Measurements from ENCODE around the gene CDKN1A. TPM values are rescaled to one million over a fixed set of nuclear protein-coding genes. Genes with fewer than 3 reads are reported as not detected.
"Not testable (repeated sequence)": the region's sequence is repeated elsewhere in the genome, so short reads cannot be mapped to it uniquely, and the experiment has no call there.

Gene CDKN1A
- total RNA-seq, 2 experiments from 2014 or later, result 12.6 to 13.0 TPM

DNA sequence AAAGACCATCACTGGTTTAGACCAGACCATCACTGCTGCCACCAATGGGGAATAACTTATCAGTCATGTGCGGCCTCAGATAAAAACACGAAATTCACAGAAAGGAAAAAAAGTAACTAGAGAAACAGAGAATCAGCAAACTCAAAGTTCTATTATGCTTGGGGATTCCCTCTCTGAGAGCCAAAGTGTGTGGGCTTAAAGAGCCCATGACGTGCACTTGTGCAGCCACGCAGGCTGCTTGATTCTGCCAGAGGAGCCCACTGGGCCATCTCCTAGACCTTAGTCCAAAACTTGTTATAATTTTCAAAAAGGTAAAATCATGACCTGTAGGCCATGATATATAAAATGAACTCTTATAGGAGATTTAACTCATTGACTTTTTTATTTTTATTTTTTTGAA is 34.3 kb downstream of the CDKN1A start:
- no peak for DNase-seq
- Mint-ChIP-seq H3K9me3 (no peaks in the 10 kb centered on the region), H3K27me3 (no peaks in the 10 kb centered on the region), H3K36me3 (no peaks in the 10 kb centered on the region), H3K4me1 (no peaks in the 10 kb centered on the region), H3K27ac (no peak overlapping the region), H3K4me3 (no peak overlapping the region)

GRCh38 chr6:36713846-36714245 is 35.3 kb downstream of the CDKN1A start:
- no peak for DNase-seq
- no peaks in the 10 kb centered on the region for H3K9me3 Mint-ChIP-seq
- no peaks in the 10 kb centered on the region for H3K27me3 Mint-ChIP-seq
- no peak overlapping the region for H3K27ac Mint-ChIP-seq
- no peak overlapping the region for H3K4me3 Mint-ChIP-seq
- no peaks in the 10 kb centered on the region for H3K36me3 Mint-ChIP-seq
- no peaks in the 10 kb centered on the region for H3K4me1 Mint-ChIP-seq

- H3K9me3 Mint-ChIP-seq, result no peaks in the 10 kb centered on the region
These were observed 36.0 kb downstream of the CDKN1A start for GRCh38 chr6:36714511-36714910.

GRCh38 chr6:36715469-36715868 is 37.0 kb downstream of the CDKN1A start:
- H3K4me1 Mint-ChIP-seq, result no peaks in the 10 kb centered on the region

More at GRCh38 chr6:36714511-36714910, 36.0 kb downstream of the CDKN1A start:
- Mint-ChIP-seq H3K27me3 (no peaks in the 10 kb centered on the region), H3K4me1 (no peaks in the 10 kb centered on the region), H3K36me3 (no peaks in the 10 kb centered on the region), H3K27ac (no peak overlapping the region), H3K4me3 (no peak overlapping the region)
- no peak for DNase-seq

DNA sequence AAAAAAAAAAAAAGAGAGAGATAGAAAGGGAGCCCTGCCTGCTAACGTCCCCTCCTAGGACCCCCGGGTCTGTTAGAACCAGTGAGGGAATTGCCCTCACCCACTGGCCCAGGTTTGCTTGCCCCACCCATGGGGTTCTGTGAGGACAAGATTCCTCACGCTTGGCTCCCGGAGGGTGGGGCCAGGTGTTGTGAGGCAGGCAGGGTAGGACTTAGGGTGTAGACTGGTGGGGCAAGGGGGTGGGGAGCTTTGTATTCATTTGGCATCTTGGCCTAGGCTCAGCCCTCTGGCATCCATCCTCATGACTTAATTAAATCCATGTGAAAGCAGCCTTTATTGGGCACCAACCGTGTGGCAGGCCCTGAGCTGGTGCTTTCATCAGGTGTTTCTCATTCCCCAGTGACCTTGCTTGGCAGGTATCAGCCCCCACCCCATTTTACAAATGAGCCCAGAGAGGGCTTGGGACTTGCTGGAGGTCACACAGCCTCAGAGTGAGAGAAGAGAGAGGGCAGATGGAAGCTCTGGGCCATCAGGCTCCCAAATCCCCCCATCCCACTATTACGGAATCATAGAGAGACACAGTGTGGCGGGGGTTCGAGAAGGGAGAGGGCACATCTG is 38.1 kb downstream of the CDKN1A start:
- no peak overlapping the region for H3K27ac Mint-ChIP-seq
- no peak overlapping the region for H3K4me3 Mint-ChIP-seq
- H3K9me3 Mint-ChIP-seq, result no peaks in the 10 kb centered on the region
- no peaks in the 10 kb centered on the region for H3K4me1 Mint-ChIP-seq
- H3K36me3 Mint-ChIP-seq, result no peaks in the 10 kb centered on the region
- DNase-seq, result no peak
- H3K27me3 Mint-ChIP-seq, result no peaks in the 10 kb centered on the region

More at GRCh38 chr6:36715469-36715868, 37.0 kb downstream of the CDKN1A start:
- Mint-ChIP-seq H3K36me3 (no peaks in the 10 kb centered on the region), H3K4me3 (no peak overlapping the region), H3K27ac (no peak overlapping the region), H3K9me3 (no peaks in the 10 kb centered on the region), H3K27me3 (no peaks in the 10 kb centered on the region)
- DNase-seq, result no peak

- Mint-ChIP-seq H3K27me3 (no peaks in the 10 kb centered on the region), H3K36me3 (no peaks in the 10 kb centered on the region)
These were observed 38.8 kb downstream of the CDKN1A start for GRCh38 chr6:36717231-36717825.

DNA sequence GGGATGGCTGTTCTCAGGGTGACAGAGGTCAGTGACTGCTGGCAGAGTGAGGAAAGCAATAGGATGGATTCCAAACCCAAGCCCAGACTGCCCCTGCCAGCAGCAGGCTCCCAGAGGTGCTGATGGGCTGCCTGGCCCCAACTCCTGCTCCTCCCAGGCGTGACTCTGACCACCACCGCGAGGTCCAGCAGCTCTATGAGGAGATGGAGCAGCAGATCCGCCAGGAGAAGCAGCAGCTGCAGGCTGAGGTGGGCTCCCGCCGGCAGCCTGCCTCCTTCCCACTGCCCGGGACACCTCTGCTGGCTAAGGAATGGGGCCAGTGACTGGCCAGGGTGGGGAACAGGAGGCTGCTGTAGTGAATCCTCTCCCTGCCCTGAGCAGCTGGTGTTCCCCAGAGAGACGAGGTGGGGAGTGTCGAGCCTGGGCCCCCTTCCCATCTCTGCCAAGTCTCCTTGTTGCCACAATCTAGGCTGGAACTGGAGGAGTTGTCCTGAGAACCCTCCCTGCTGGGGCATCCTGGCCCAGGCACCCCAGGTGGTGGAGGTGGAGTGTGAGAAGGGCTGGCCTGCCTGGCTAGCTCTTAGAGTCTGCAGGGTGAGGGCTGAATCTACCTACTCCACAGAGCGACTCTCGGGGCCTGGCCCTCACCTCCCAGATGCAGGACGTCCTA is 39.5 kb downstream of the CDKN1A start:
- Mint-ChIP-seq H3K4me3 (no peak overlapping the region), H3K4me1 (no peaks in the 10 kb centered on the region), H3K36me3 (no peaks in the 10 kb centered on the region), H3K9me3 (no peaks in the 10 kb centered on the region), H3K27ac (no peak overlapping the region), H3K27me3 (no peaks in the 10 kb centered on the region)
- DNase-seq, result no peak

More at GRCh38 chr6:36717231-36717825, 38.8 kb downstream of the CDKN1A start:
- Mint-ChIP-seq H3K4me1 (no peaks in the 10 kb centered on the region), H3K4me3 (no peak overlapping the region), H3K9me3 (no peaks in the 10 kb centered on the region), H3K27ac (no peak overlapping the region)
- no peak for DNase-seq

DNA sequence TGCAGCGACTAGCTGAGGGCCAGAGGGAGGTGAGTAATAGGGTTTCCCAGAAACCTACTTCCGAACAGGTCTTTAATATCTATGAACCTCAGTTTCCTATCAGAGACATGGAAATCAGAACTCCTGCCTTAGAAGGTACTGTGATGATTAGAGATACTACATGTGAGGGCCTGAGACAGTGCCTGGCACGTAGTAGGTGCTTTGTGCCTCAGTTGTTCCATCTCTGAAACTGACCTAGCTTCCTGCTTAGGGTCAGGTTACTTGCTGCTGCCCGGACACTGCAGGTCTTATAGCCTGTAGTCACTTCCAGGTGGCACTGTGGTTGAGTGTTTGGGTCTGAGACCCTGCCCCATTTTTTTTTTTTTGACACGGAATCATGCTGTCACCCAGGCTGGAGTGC is 40.0 kb downstream of the CDKN1A start:
- Mint-ChIP-seq H3K36me3 (no peaks in the 10 kb centered on the region), H3K27me3 (no peaks in the 10 kb centered on the region), H3K9me3 (no peaks in the 10 kb centered on the region), H3K4me1 (no peaks in the 10 kb centered on the region), H3K4me3 (no peak overlapping the region), H3K27ac (no peak overlapping the region)
- no peak for DNase-seq

DNA sequence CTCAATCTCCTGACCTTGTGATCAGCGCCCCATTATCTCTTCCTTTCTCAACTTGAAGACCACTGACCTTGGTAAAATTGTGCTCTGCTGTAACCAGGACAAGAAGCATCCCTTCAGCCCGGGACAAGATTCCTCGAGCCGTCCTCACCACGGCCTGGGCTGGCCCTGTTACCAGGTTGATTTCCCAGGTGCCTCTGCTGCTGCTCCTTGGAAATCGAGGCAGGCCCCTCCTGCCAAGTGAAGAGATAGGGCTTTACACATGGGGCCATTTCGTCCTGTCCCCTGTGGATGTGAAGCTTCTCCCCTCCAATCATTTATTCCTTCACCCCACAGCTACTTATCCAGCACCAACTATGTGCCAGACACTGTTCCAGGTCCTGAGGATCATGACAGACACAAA is 40.6 kb downstream of the CDKN1A start:
- Mint-ChIP-seq H3K4me3 (no peak overlapping the region), H3K27ac (no peak overlapping the region), H3K4me1 (no peaks in the 10 kb centered on the region), H3K27me3 (no peaks in the 10 kb centered on the region), H3K9me3 (no peaks in the 10 kb centered on the region), H3K36me3 (no peaks in the 10 kb centered on the region)
- no peak for DNase-seq

GRCh38 chr6:36720251-36721141 is 42.0 kb downstream of the CDKN1A start:
- H3K4me3 Mint-ChIP-seq, result no peak overlapping the region
- no peaks in the 10 kb centered on the region for H3K4me1 Mint-ChIP-seq
- H3K27me3 Mint-ChIP-seq, result no peaks in the 10 kb centered on the region
- H3K36me3 Mint-ChIP-seq, result no peaks in the 10 kb centered on the region
- no peak overlapping the region for H3K27ac Mint-ChIP-seq
- H3K9me3 Mint-ChIP-seq, result no peaks in the 10 kb centered on the region
- no peak for DNase-seq

GRCh38 chr6:36721369-36722140 is 43.0 kb downstream of the CDKN1A start:
- H3K9me3 Mint-ChIP-seq, result no peaks in the 10 kb centered on the region
- H3K4me1 Mint-ChIP-seq, result peaks cover 3% of the 10 kb centered on the region
- H3K27ac Mint-ChIP-seq, result no peak overlapping the region
- no peaks in the 10 kb centered on the region for H3K27me3 Mint-ChIP-seq
- no peak for DNase-seq
- no peak overlapping the region for H3K4me3 Mint-ChIP-seq
- H3K36me3 Mint-ChIP-seq, result no peaks in the 10 kb centered on the region

DNA sequence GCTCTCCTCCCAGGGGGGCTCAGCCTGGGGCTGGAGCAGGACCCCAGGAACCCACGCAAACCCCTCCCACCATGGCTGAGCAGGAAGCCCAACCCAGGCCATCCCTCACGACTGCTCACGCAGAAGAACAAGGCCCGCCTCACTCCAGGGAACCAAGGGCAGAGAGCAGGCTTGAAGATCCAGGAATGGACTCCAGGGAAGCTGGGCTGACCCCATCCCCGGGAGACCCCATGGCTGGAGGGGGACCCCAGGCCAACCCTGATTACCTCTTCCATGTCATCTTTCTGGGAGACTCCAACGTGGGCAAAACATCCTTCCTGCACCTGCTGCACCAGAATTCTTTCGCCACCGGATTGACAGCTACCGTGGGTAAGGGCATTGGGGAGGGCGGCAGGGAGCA is 43.9 kb downstream of the CDKN1A start:
- H3K36me3 Mint-ChIP-seq, result no peaks in the 10 kb centered on the region
- H3K27me3 Mint-ChIP-seq, result no peaks in the 10 kb centered on the region
- no peak overlapping the region for H3K27ac Mint-ChIP-seq
- H3K9me3 Mint-ChIP-seq, result no peaks in the 10 kb centered on the region
- DNase-seq, result no peak
- H3K4me3 Mint-ChIP-seq, result no peak overlapping the region
- peaks cover 3% of the 10 kb centered on the region for H3K4me1 Mint-ChIP-seq

DNA sequence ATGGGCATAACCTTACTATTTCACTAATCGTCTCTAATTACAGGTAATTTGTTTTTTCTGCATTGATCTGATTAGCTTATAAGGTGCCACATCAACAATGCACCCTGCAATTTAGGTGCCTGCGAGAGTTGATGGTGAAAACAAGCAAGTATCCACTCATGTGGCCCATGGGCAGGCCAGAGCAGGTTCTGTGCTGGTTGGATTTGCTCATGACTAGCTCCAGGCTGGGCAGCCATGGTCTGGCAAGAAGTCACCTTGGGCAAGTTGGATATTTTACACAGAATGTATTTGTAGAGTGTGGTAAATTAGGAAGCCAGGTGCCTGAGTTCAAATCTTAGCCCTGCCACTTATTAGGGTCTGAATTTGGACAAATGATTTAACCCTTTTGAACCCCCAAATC is 44.4 kb downstream of the CDKN1A start:
- Mint-ChIP-seq H3K27me3 (no peaks in the 10 kb centered on the region), H3K4me1 (peaks cover 3% of the 10 kb centered on the region), H3K9me3 (no peaks in the 10 kb centered on the region), H3K4me3 (no peak overlapping the region), H3K27ac (no peak overlapping the region), H3K36me3 (no peaks in the 10 kb centered on the region)
- no peak for DNase-seq

DNA sequence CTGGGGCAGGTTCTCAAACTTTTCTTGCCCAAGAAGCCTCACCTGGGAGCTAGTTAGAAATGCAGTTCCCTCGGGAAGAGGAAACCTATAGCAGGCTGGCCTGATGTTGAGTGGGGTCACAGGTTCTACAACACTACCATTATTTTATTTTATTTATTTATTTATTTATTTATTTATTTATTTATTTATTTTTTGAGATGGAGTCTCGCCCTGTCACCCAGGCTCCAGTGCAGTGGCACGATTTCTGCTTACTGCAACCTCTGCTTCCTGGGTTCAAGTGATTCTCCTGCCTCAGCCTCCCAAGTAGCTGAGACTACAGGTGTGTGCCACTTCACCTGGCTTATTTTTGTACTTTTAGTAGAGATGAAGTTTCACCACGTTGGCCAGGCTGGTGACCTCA is 45.5 kb downstream of the CDKN1A start:
- H3K4me1 Mint-ChIP-seq, H3K36me3 Mint-ChIP-seq, H3K27me3 Mint-ChIP-seq, H3K9me3 Mint-ChIP-seq, DNase-seq, H3K27ac Mint-ChIP-seq, H3K4me3 Mint-ChIP-seq: not testable (repeated sequence)

Measured in activated naive CD8-positive, alpha-beta T cell treated with anti-CD3 and anti-CD28 coated beads for 36 hours (primary cell).